ENCODE measurements around the gene DENND6B.

DENND6B gene

GRCh38 chr22:50301581-50301991 is 25.2 kb downstream of the DENND6B start:
- no peak for DNase-seq (ENCODE audit: low read depth)
- no peak overlapping the region for H3K4me3 ChIP-seq (ENCODE audit: low read length)
- TF ChIP-seq CTCF (conservative IDR thresholded peaks at IDR 0.05; ENCODE audit: low read length) = no peak

GRCh38 chr22:50300620-50301257 is 26.1 kb downstream of the DENND6B start:
- no peak for TF ChIP-seq CTCF (conservative IDR thresholded peaks at IDR 0.05; ENCODE audit: low read length)
- no peak for DNase-seq (ENCODE audit: low read depth)
- peak overlapping the region; percentile 39 for H3K4me3 ChIP-seq (ENCODE audit: low read length)

GRCh38 chr22:50299785-50300619 is 26.8 kb downstream of the DENND6B start:
- TF ChIP-seq CTCF (conservative IDR thresholded peaks at IDR 0.05; ENCODE audit: low read length) = no peak
- peak overlapping the region; percentile 43 for H3K4me3 ChIP-seq (ENCODE audit: low read length)
- DNase-seq (ENCODE audit: low read depth) = no peak

- TF ChIP-seq CTCF (conservative IDR thresholded peaks at IDR 0.05; ENCODE audit: low read length) = no peak
- peak; percentile 33 for DNase-seq (ENCODE audit: low read depth)
- peak overlapping the region; percentile 20 for H3K4me3 ChIP-seq (ENCODE audit: low read length)
These were observed 27.7 kb downstream of the DENND6B start for GRCh38 chr22:50298937-50299784.

- TF ChIP-seq CTCF (conservative IDR thresholded peaks at IDR 0.05; ENCODE audit: low read length) = no peak
- no peak for DNase-seq (ENCODE audit: low read depth)
- no peak overlapping the region for H3K4me3 ChIP-seq (ENCODE audit: low read length)
These were observed 28.6 kb downstream of the DENND6B start for GRCh38 chr22:50298266-50298637.

- no peak for DNase-seq (ENCODE audit: low read depth)
- no peak overlapping the region for H3K4me3 ChIP-seq (ENCODE audit: low read length)
- no peak for TF ChIP-seq CTCF (conservative IDR thresholded peaks at IDR 0.05; ENCODE audit: low read length)
These were observed 29.1 kb downstream of the DENND6B start for GRCh38 chr22:50297510-50298265.

All from AG10803 (cell line).